ENCODE data around the gene DVL1. TPM values are rescaled to one million over a fixed set of nuclear protein-coding genes. Genes with fewer than 3 reads are reported as not detected.
A peak's percentile ranks its signal among the peaks of the same experiment; 100 is the strongest.

Gene DVL1
- total RNA-seq, 2 experiments from 2014 or later: 26.8 to 29.0 TPM

- Mint-ChIP-seq H3K4me3 (no peak overlapping the region), H3K9me3 (no peaks in the 10 kb centered on the region), H3K27me3 (no peaks in the 10 kb centered on the region), H3K4me1 (no peaks in the 10 kb centered on the region), H3K36me3 (no peaks in the 10 kb centered on the region), H3K27ac (no peak overlapping the region)
- no peak for DNase-seq
These were observed 17.0 kb downstream of the DVL1 start for GRCh38 chr1:1332031-1332755.

- Mint-ChIP-seq H3K27me3 (no peaks in the 10 kb centered on the region), H3K27ac (no peak within 1 kb of the TSS), H3K4me1 (peaks cover 3% of the 10 kb centered on the region), H3K4me3 (no peak within 1 kb of the TSS), H3K9me3 (no peaks in the 10 kb centered on the region), H3K36me3 (no peaks in the 10 kb centered on the region)
- DNase-seq: no peak
These were observed 17.9 kb downstream of the DVL1 start, which contains the start of gene TAS1R3 for GRCh38 chr1:1331068-1331965. Gene TAS1R3, plus strand, starts transcription at chr1:1331280. Its CDS starts 66 bp downstream, at chr1:1331346.

GRCh38 chr1:1330366-1331067, 18.7 kb downstream of the DVL1 start:
- H3K27ac Mint-ChIP-seq: no peak overlapping the region
- no peaks in the 10 kb centered on the region for H3K27me3 Mint-ChIP-seq
- H3K4me3 Mint-ChIP-seq: no peak overlapping the region
- no peak for DNase-seq
- no peaks in the 10 kb centered on the region for H3K36me3 Mint-ChIP-seq
- H3K4me1 Mint-ChIP-seq: peaks cover 9% of the 10 kb centered on the region
- H3K9me3 Mint-ChIP-seq: no peaks in the 10 kb centered on the region

- Mint-ChIP-seq H3K27me3 (no peaks in the 10 kb centered on the region), H3K4me3 (no peak overlapping the region), H3K4me1 (peaks cover 11% of the 10 kb centered on the region), H3K36me3 (no peaks in the 10 kb centered on the region), H3K27ac (no peak overlapping the region), H3K9me3 (no peaks in the 10 kb centered on the region)
- no peak for DNase-seq
These were observed 19.7 kb downstream of the DVL1 start for GRCh38 chr1:1329304-1330210.

GRCh38 chr1:1328254-1328653, 21.0 kb downstream of the DVL1 start:
- Mint-ChIP-seq H3K9me3 (no peaks in the 10 kb centered on the region), H3K27me3 (no peaks in the 10 kb centered on the region), H3K4me1 (peaks cover 14% of the 10 kb centered on the region), H3K4me3 (no peak overlapping the region), H3K27ac (no peak overlapping the region), H3K36me3 (peaks cover 5% of the 10 kb centered on the region)
- DNase-seq: no peak

GRCh38 chr1:1327291-1327690, 21.9 kb downstream of the DVL1 start:
- DNase-seq: no peak
- Mint-ChIP-seq H3K36me3 (peaks cover 6% of the 10 kb centered on the region), H3K27me3 (no peaks in the 10 kb centered on the region), H3K9me3 (no peaks in the 10 kb centered on the region), H3K4me1 (peaks cover 18% of the 10 kb centered on the region), H3K4me3 (no peak overlapping the region), H3K27ac (no peak overlapping the region)

GRCh38 chr1:1326075-1326605, 23.1 kb downstream of the DVL1 start:
- H3K9me3 Mint-ChIP-seq: no peaks in the 10 kb centered on the region
- H3K27me3 Mint-ChIP-seq: no peaks in the 10 kb centered on the region
- peaks cover 25% of the 10 kb centered on the region for H3K4me1 Mint-ChIP-seq
- H3K4me3 Mint-ChIP-seq: peak overlapping the region; percentile 73
- no peak for DNase-seq
- peaks cover 9% of the 10 kb centered on the region for H3K36me3 Mint-ChIP-seq
- peak overlapping the region; percentile 38 for H3K27ac Mint-ChIP-seq

- peak overlapping the region; percentile 60 for H3K27ac Mint-ChIP-seq
- no peaks in the 10 kb centered on the region for H3K9me3 Mint-ChIP-seq
- H3K27me3 Mint-ChIP-seq: no peaks in the 10 kb centered on the region
- H3K4me1 Mint-ChIP-seq: peaks cover 25% of the 10 kb centered on the region
- peak overlapping the region; percentile 73 for H3K4me3 Mint-ChIP-seq
- DNase-seq: no peak
- H3K36me3 Mint-ChIP-seq: peaks cover 9% of the 10 kb centered on the region
These were observed 23.7 kb downstream of the DVL1 start for GRCh38 chr1:1325288-1326074.

GRCh38 chr1:1324524-1325287, 24.5 kb downstream of the DVL1 start, which contains the start of the genes CPTP and INTS11:
Gene CPTP, plus strand, starts transcription at chr1:1324802. Its CDS starts 2,109 bp downstream, at chr1:1326911.
Gene INTS11, minus strand, starts transcription at chr1:1324660. Its CDS starts 52 bp downstream, at chr1:1324608.
- Mint-ChIP-seq H3K36me3 (peaks cover 9% of the 10 kb centered on the region), H3K4me1 (peaks cover 28% of the 10 kb centered on the region), H3K27me3 (no peaks in the 10 kb centered on the region), H3K4me3 (peak within 1 kb of the TSS; percentile 88), H3K9me3 (no peaks in the 10 kb centered on the region), H3K27ac (peak within 1 kb of the TSS; percentile 90)
- peak; percentile 97 for DNase-seq

- no peaks in the 10 kb centered on the region for H3K9me3 Mint-ChIP-seq
- peaks cover 11% of the 10 kb centered on the region for H3K36me3 Mint-ChIP-seq
- no peak overlapping the region for H3K27ac Mint-ChIP-seq
These were observed 25.1 kb downstream of the DVL1 start for GRCh38 chr1:1324084-1324523.

GRCh38 chr1:1322952-1323351, 26.3 kb downstream of the DVL1 start:
- peak overlapping the region; percentile 84 for H3K4me3 Mint-ChIP-seq
- H3K9me3 Mint-ChIP-seq: no peaks in the 10 kb centered on the region
- H3K4me1 Mint-ChIP-seq: peaks cover 28% of the 10 kb centered on the region
- H3K27ac Mint-ChIP-seq: no peak overlapping the region
- peaks cover 11% of the 10 kb centered on the region for H3K36me3 Mint-ChIP-seq
- DNase-seq: no peak
- no peaks in the 10 kb centered on the region for H3K27me3 Mint-ChIP-seq

More at GRCh38 chr1:1324084-1324523, 25.1 kb downstream of the DVL1 start:
- H3K4me3 Mint-ChIP-seq: peak overlapping the region; percentile 88
- DNase-seq: no peak
- H3K27me3 Mint-ChIP-seq: no peaks in the 10 kb centered on the region
- peaks cover 28% of the 10 kb centered on the region for H3K4me1 Mint-ChIP-seq

- no peaks in the 10 kb centered on the region for H3K27me3 Mint-ChIP-seq
- peaks cover 11% of the 10 kb centered on the region for H3K36me3 Mint-ChIP-seq
- DNase-seq: no peak
- peaks cover 28% of the 10 kb centered on the region for H3K4me1 Mint-ChIP-seq
- H3K9me3 Mint-ChIP-seq: no peaks in the 10 kb centered on the region
- peak overlapping the region; percentile 64 for H3K4me3 Mint-ChIP-seq
- H3K27ac Mint-ChIP-seq: no peak overlapping the region
These were observed 26.8 kb downstream of the DVL1 start for GRCh38 chr1:1322418-1322817.

Data from activated naive CD8-positive, alpha-beta T cell treated with anti-CD3 and anti-CD28 coated beads for 36 hours (primary cell).